SJSA1 (cell line): ENCODE results near the gene TIMP3. TPM values are rescaled to one million over a fixed set of nuclear protein-coding genes. Genes with fewer than 3 reads are reported as not detected.
A peak's percentile ranks its signal among the peaks of the same experiment; 100 is the strongest.
"Not testable (repeated sequence)": the region's sequence is repeated elsewhere in the genome, so short reads cannot be mapped to it uniquely, and the experiment has no call there.

ENCODE experiments used
- DNase-seq, 2 experiments: peaks; one replicate each; pipeline ENCODE4 v3.0.0-alpha.2; 2015 to 2020; ENCODE audit warnings: low spot score in 2 of 2, low read depth in 1 of 2
- H3K27ac ChIP-seq: fragments of 250-450 bp; sonication (Bioruptor Pico); 2 replicates; pipeline ENCODE4 v1.5.1; 2020; ENCODE audit warnings: mild to moderate bottlenecking, moderate library complexity
- H3K27me3 ChIP-seq: fragments of 250-450 bp; sonication (Bioruptor Pico); replicated peaks from 2 replicates; pipeline ENCODE4 v1.5.1; 2020; ENCODE audit warnings: mild to moderate bottlenecking, moderate library complexity
- H3K36me3 ChIP-seq: fragments of 250-450 bp; sonication (Bioruptor Pico); 2 replicates; pipeline ENCODE4 v1.5.1; 2020; ENCODE audit warnings: mild to moderate bottlenecking
- H3K4me1 ChIP-seq: fragments of 250-450 bp; sonication (Bioruptor Pico); replicated peaks from 2 replicates; pipeline ENCODE4 v1.6.1; 2021; ENCODE audit warnings: mild to moderate bottlenecking
- H3K4me3 ChIP-seq: fragments of 250-450 bp; sonication (Bioruptor Pico); 2 replicates; pipeline ENCODE4 v1.5.1; 2020; ENCODE audit warnings: mild to moderate bottlenecking
- H3K9me3 ChIP-seq: fragments of 250-450 bp; sonication (Bioruptor Pico); replicated peaks from 2 replicates; pipeline ENCODE4 v1.5.1; 2020; ENCODE audit warnings: mild to moderate bottlenecking
- total RNA-seq: library from RNA; depleted of rRNA; stranded (reverse); fragments of >200 nt; shearing (Covaris generic); gene quantifications from 2 replicates; pipeline ENCODE4 v1.2.3, GENCODE V29; 2014; rRNA removed

The TIMP3 gene
- 35.4 and 38.1 TPM in 2 replicates for total RNA-seq

- peaks cover 36% of the 10 kb centered on the region for H3K4me1 ChIP-seq
- peak; percentile 65 to 78 for DNase-seq
Measured at GRCh38 chr22:32801537-32802236, at the start of gene TIMP3. TIMP3 (plus strand) TSS chr22:32801705; CDS start chr22:32802002, 297 bp downstream.

GRCh38 chr22:32752326-32752725 lies 49.2 kb upstream of the TIMP3 start:
- peaks cover 24% of the 10 kb centered on the region for H3K4me1 ChIP-seq
- no peaks in the 10 kb centered on the region for H3K36me3 ChIP-seq
- no peak for DNase-seq
- no peaks in the 10 kb centered on the region for H3K27me3 ChIP-seq
- no peaks in the 10 kb centered on the region for H3K9me3 ChIP-seq
- H3K4me3 ChIP-seq = no peak overlapping the region
- no peak overlapping the region for H3K27ac ChIP-seq

More at GRCh38 chr22:32801537-32802236, at the start of gene TIMP3:
- no peaks in the 10 kb centered on the region for H3K9me3 ChIP-seq
- H3K27me3 ChIP-seq = 0 out of 2 replicates have a peak, but pooled peaks cover 5% of the 10 kb centered on the region
- no peaks in the 10 kb centered on the region for H3K36me3 ChIP-seq
- H3K27ac ChIP-seq = no peak within 1 kb of the TSS
- H3K4me3 ChIP-seq = peak within 1 kb of the TSS; percentile 61

DNA sequence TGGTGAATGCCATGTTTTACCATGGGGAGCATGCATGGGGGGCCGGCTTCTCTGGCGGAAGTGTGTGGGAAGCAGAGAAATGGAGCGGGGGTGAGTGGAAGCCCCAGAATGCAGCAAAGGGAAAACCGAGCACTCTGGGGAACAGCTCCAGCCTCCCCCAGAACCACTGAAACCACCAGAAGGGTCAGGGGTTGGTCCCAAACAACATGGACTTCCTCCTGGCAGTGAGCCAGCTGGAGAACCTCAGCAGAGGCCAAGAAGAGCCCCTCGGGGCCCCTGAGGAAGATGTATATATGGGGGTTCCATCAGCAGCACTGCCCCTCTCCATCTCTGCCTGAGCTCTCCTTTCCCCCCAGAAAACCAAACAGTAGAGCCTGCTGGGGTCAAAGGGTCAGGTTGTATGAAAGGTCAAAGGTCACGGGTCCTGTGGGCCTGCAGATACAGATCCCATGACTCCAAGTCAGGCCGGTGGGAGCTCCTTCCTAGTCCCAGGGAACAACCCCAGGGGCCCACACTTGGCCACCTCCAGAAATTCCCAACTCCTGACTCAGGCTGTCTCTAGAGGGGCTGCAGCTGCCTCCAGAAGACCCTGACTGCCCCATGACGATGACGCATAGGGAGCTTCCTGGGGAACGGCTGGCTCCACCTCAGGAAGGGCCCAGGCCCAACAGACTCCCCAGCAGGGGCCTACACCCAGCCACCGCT lies 48.5 kb upstream of the TIMP3 start:
- H3K9me3 ChIP-seq = no peaks in the 10 kb centered on the region
- no peak for DNase-seq
- peaks cover 24% of the 10 kb centered on the region for H3K4me1 ChIP-seq
- no peaks in the 10 kb centered on the region for H3K36me3 ChIP-seq
- H3K4me3 ChIP-seq = no peak overlapping the region
- H3K27ac ChIP-seq = no peak overlapping the region
- no peaks in the 10 kb centered on the region for H3K27me3 ChIP-seq

DNA sequence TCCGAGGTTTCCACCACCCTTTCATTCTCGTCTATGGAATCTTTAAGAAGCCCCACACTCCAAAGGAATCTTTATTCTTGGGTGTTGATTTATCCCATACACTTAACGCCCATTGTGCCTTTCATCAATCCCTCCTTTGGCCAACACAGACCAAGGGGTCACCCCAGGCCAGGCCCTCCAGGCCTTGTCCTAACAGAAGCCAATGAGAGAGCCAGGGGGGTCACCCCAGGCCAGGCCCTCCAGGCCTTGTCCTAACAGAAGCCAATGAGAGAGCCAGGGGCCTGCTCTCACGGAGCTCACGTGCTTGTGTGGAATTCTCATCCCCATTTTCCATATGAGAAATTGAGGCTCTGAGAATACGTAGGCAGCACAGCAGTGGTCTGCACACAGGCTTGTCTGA lies 47.9 kb upstream of the TIMP3 start:
- no peaks in the 10 kb centered on the region for H3K36me3 ChIP-seq
- H3K4me3 ChIP-seq = no peak overlapping the region
- no peaks in the 10 kb centered on the region for H3K9me3 ChIP-seq
- no peak overlapping the region for H3K27ac ChIP-seq
- no peak for DNase-seq
- no peaks in the 10 kb centered on the region for H3K27me3 ChIP-seq
- H3K4me1 ChIP-seq = peaks cover 24% of the 10 kb centered on the region

GRCh38 chr22:32754413-32755041 lies 47.0 kb upstream of the TIMP3 start:
- H3K4me3 ChIP-seq = no peak overlapping the region
- no peak for DNase-seq

GRCh38 chr22:32757086-32757762 lies 44.3 kb upstream of the TIMP3 start:
- H3K4me1 ChIP-seq = peaks cover 42% of the 10 kb centered on the region
- H3K36me3 ChIP-seq, H3K27ac ChIP-seq, H3K4me3 ChIP-seq, DNase-seq, H3K9me3 ChIP-seq, H3K27me3 ChIP-seq: not testable (repeated sequence)

More at GRCh38 chr22:32754413-32755041, 47.0 kb upstream of the TIMP3 start:
- no peaks in the 10 kb centered on the region for H3K9me3 ChIP-seq
- no peaks in the 10 kb centered on the region for H3K36me3 ChIP-seq
- H3K4me1 ChIP-seq = peaks cover 24% of the 10 kb centered on the region
- no peak overlapping the region for H3K27ac ChIP-seq
- no peaks in the 10 kb centered on the region for H3K27me3 ChIP-seq

DNA sequence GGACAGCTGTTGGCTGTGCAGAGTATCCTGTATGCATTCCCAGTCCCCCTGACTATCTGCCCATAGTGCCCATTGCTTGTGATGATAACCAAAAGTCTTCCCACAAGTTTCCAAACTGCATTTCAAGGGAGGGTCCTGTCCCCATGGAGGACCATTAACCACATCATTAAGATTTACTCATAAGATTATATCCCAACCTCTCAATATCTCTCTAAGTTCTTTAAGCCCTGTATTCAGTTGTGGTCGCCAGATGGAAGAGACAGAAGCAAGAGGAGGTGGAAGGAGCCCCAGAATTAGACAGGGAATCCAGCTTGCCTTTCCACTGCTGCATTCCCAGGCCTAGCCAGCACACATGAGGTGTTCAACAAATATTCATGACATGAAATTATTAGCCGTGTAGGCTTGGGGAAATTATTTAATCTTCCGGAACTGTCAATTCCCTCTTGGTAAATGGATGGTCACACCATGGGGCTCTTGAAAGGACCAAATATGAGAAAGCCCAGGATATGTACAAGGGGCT lies 42.6 kb upstream of the TIMP3 start:
- Histone ChIP-seq H3K9me3 (no peaks in the 10 kb centered on the region), H3K36me3 (no peaks in the 10 kb centered on the region), H3K4me1 (peaks cover 31% of the 10 kb centered on the region), H3K27ac (no peak overlapping the region), H3K4me3 (no peak overlapping the region), H3K27me3 (no peaks in the 10 kb centered on the region)
- no peak for DNase-seq

DNA sequence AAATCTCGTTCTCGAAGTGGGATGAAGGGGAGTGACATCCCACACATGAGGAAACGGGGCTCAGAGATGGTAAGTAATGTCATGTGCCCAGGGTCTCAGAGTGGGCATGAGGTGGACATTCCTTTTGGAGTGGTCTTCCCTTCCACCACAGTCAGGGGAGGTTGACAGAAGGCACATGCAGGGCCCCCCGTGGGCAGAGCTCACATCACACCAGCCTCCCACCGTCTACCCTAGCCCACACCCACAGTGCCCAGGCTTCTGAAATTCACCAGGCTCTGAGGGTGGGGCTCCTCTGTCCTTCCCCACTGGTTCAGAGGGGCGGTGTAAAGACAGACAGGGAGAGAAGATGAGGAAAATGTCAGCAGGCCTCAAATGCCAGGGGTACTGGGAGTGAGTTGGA lies 41.1 kb upstream of the TIMP3 start:
- H3K9me3 ChIP-seq = no peaks in the 10 kb centered on the region
- DNase-seq = no peak
- H3K4me1 ChIP-seq = peaks cover 24% of the 10 kb centered on the region
- H3K4me3 ChIP-seq = no peak overlapping the region
- H3K27ac ChIP-seq = no peak overlapping the region
- no peaks in the 10 kb centered on the region for H3K36me3 ChIP-seq
- no peaks in the 10 kb centered on the region for H3K27me3 ChIP-seq

GRCh38 chr22:32760815-32761214 lies 40.7 kb upstream of the TIMP3 start:
- Histone ChIP-seq H3K4me1 (peaks cover 24% of the 10 kb centered on the region), H3K4me3 (no peak overlapping the region), H3K36me3 (no peaks in the 10 kb centered on the region), H3K9me3 (no peaks in the 10 kb centered on the region), H3K27ac (0 out of 2 replicates have a peak overlapping the region, but pooled peaks have one; percentile 18), H3K27me3 (no peaks in the 10 kb centered on the region)
- DNase-seq = no peak

DNA sequence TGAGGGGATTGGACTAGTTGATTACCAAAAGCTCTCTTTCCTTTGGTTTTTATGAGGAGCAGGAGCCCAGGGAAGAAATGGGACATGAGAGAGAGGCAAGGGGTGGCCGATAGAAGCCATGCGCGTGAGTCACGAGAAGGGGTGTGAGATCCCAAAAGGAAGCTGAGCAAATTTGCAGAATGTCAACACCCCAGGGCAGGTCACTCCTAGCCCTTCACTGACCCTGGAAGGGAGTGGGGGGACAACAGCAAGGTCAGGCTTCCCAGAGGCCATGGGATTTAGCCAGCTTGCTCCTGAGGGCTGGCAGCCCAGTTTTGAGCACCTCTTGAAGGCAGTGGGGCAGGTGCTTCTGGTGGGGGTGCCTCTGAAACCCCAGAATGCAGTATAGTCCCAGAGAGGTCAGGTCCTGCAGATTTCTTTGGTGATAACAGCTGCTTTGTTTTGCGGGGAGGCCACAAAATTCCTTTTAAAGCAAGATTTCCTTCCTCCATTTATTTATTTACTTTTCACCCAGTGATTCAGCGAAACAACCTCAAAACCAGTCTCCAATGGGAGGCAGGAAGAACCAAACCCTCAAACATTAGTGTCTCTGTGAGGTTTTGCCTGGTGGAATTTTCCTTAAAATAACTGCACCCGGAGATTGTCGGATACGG lies 40.1 kb upstream of the TIMP3 start:
- no peaks in the 10 kb centered on the region for H3K36me3 ChIP-seq
- H3K9me3 ChIP-seq = no peaks in the 10 kb centered on the region
- H3K4me3 ChIP-seq = no peak overlapping the region
- peak; percentile 57 to 83 for DNase-seq
- no peaks in the 10 kb centered on the region; the same call in 1 of the 2 replicates for H3K27me3 ChIP-seq
- H3K27ac ChIP-seq = peak overlapping the region; percentile 18; the same call in 1 of the 2 replicates
- H3K4me1 ChIP-seq = peaks cover 24% of the 10 kb centered on the region

DNA sequence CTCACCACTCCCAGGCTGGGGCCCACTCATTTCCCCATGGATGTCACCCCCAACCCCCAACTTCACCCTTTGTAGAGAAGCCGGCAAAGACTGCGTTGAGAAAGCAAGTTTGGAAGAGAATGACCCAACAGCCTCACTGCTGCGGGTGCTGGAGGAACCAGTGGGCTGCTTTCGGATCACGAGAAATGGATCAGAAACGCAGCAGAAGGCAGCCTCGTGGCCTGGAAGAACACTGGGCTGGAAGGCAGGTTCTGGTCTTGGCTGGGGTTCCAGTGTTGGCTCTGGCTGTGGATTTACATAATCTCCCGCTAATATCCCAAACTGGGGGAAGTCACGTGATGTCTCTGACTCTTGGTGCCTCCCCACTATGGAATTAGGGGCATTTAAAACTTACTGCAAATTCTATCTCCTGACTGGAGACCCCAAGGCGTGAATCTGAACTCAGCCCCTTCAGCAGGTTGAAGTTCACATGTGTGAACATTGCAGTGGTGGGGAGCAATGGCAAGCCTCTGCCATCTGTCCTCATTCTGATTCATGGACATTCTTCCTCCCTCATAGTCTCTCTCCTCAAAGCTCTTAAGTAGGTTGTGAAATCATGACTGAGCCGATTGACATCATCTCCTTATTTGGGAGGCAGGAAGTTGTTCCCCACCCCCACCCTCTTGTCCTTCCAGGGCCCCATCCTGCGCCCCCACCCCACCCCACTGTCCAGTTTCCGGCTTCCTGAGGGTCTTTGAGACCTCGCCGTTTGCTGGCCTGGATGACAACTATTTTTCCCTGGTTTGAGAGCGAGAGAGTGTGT lies 37.0 kb upstream of the TIMP3 start:
- peaks cover 24% of the 10 kb centered on the region for H3K4me1 ChIP-seq
- no peaks in the 10 kb centered on the region for H3K36me3 ChIP-seq
- no peak overlapping the region for H3K27ac ChIP-seq
- no peaks in the 10 kb centered on the region; the same call in none of the 2 replicates for H3K27me3 ChIP-seq
- DNase-seq = no peak
- no peak overlapping the region for H3K4me3 ChIP-seq
- H3K9me3 ChIP-seq = peaks cover 6% of the 10 kb centered on the region; the same call in 1 of the 2 replicates

- DNase-seq = no peak
- no peak overlapping the region for H3K4me3 ChIP-seq
- H3K27ac ChIP-seq = no peak overlapping the region
- peaks cover 6% of the 10 kb centered on the region; the same call in 1 of the 2 replicates for H3K9me3 ChIP-seq
- no peaks in the 10 kb centered on the region for H3K36me3 ChIP-seq
- H3K4me1 ChIP-seq = peaks cover 24% of the 10 kb centered on the region
- H3K27me3 ChIP-seq = no peaks in the 10 kb centered on the region; the same call in none of the 2 replicates
Measured at GRCh38 chr22:32765132-32765618, 36.3 kb upstream of the TIMP3 start.
